HG02623 (cell line): ENCODE measurements around the gene GBP4.

Experiments
- ATAC-seq: cut with Tn5 transposase; IDR thresholded peaks from one replicate; pipeline ENCODE4 v1.9.1; 2021; ENCODE audit warnings: moderate library complexity; ENCODE audit not compliant: unreplicated experiment

The GBP4 gene

DNA sequence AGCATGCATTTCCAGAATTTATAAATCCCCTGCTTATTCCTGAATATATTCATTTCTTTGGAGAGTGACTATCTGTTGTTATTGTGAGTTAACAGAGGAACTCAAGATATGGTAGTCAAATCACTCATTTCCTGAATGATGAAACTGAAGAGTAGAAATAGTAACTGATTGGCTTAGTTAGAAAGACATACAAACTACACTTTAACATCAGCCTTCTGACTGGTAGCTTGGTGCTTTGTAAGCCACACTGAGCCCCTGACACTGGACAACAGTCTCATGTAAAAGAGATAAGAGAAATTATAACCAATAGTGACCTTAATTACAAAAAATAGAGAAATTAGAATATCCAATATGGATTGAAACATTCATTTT lies 27.7 kb downstream of the GBP4 start:
- no peak for ATAC-seq

DNA sequence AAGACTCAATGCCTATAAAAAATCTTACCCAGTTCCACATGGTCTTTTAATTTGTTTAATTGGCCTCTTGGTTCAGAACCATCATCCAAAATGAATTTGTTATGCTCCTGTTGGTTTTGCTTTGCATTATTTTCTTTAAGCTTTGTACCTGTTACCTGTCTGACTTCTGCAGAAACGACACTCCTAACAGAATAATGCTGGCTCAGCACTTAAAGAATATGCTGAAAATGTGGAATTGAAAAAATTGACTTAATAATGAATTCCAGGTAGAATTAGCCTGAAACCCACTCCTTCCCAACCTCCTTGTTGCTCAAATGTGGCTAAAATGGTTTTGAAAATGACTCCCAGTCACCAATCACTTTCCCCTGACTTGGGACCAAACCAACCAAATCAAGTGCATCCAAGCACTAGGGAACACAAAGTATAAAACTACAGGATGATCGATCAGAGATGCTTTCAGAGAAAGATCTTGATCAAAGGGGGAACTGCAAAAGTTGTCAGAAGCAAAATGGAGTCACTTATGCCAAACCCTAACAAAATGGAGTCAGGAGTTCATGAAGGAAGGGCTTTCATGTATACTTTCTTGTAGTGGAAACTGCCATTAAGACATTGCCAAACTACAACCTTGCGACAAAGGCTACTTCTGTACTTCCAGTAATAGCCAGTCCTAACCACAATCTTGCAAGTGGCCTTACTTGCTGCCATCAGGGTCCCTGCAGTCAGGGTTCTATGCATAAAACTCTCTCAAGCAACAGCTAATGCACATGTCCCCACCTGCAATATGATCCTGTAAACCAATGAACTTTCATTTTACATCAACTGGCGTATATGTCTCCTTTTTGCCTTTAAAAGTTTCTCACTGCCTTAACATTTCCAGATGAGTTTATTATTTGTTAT lies 28.3 kb downstream of the GBP4 start:
- no peak for ATAC-seq

DNA sequence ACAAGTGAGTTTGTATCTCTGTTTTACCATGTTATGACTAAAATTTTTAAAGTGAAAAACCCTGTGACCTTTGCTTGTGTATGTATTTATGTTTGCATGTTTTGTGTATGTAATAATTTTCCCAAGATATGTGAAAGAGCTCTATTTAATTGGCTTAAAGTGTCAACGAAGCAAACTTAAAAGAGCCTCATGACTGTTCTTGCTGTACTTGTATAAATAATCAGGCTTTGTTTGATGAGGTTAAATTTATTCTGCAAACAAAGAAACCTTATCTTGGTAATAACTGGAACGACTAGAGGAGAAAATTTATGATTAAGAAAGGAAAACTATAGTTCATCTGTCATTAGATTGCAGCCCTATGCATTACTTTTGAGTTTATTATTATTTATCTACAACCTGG lies 29.6 kb downstream of the GBP4 start:
- no peak for ATAC-seq

DNA sequence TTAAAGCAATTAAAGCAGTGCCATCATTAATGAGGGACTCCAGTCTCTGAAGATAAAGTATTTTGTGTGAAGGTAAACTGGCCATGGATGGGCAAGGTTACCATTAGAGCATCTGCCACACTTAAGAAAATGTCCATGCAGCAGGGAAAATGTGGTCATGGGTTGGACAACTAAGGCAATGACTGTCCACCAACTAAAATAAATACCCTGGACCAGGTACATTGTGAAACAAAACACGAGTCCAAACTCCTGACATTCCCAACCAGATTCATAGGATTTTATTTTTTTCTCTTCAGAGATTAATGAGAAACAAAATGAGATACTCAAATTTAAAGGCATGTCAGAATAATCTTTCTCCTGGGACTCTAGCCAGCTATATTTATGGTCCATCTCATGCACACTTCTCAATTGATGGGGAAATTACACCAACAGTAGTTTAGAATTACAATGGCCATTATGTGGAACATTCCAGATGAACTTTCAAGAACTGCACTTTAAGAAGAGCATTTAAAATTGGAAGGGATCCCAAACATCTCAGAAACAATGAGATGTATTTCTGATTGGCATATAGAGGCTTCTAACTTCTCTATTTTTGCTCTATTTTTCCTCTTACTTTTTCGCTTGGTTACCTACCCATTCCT lies 31.0 kb downstream of the GBP4 start:
- ATAC-seq = no peak

DNA sequence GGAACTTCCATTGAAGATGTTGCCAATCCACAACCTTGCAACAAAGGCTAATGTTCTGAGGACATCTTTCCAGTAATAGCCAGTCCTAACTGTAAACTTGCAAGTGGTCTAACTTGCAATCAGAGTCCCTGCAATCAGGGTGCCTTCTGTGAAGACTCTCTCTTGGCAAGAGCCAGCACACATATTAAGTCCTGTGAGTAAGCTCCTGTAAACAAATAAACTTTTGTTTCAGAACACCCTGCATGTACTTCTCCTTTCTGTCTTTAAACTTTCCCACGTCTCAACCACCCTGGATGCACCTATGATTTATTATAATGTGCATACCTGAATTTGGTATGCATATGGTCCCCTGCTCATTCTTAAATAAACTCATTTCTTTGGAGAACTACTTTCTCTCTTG lies 32.0 kb downstream of the GBP4 start:
- ATAC-seq = no peak

DNA sequence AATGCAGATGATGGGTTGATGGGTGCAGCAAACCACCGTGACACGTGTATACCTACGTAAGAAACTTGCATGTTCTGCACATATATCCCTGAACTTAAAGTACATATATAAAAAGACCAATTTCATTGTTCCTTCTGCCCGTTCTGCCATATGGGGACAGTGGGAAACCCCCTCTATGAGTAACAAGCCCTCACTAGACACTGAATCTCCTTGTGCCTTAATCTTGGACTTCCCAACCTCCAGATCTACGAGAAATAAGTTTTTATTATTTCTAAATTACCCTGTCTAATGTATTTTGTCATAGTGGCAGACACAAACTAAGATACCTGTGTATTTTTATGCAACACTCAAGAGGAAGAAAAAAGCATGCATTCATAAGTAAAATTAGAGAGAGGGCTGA lies 32.9 kb downstream of the GBP4 start:
- ATAC-seq = no peak

DNA sequence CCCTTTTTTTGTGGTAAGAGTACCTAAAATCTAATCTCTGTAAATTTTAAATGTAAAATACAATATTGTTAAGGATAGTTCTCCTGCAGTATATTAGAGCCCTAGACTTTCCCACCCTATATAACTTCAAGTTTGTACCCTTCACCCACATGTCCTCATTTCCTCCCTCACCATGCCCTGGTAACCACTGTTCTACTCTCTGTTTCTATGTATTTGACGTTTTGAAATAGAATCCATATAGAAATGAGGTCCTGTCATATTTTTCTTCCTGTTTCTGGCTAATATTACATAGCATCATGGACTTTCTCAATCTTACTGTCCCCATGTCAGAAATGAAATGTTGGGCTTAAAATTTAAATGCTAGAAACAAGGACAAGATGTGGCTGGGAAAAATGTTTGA lies 47.7 kb downstream of the GBP4 start:
- ATAC-seq = no peak

DNA sequence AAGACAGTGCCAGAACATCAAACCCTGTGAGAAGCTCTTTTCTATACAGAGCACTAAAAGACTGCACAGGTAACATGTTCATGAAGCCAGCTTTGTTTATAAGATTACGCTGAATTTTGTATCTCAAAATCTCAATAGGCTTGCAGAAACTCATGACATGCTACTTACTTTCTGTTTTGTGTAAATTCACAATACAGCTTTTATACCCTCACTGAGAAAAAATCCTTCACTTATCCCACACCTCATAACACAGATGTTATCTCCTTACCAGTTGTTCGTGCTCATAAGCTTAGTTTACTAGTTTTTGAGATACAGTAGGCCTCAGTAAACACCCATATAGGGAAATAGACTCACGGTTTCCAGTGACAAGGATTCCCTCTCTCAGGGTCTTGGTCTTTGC lies 48.8 kb downstream of the GBP4 start:
- ATAC-seq = no peak

DNA sequence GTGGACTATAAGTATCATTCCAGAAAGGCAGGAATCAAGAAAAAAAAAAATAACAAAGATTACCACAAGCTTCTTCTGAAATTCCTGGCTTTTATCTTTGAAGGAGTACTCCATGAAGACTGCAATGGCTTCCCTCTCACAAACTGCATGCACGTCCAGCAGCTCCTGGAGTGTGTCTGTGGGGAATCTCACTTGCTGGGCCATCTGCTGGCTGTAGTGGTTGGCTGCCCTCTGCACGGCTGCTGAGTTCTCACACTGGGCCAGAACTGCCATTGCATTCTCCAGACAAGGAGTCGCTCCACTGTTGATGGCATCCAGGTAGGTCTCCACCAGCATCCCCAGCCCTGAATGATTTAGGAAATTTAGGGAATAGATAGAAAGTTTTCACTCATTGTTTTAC lies 49.5 kb downstream of the GBP4 start:
- ATAC-seq = no peak

DNA sequence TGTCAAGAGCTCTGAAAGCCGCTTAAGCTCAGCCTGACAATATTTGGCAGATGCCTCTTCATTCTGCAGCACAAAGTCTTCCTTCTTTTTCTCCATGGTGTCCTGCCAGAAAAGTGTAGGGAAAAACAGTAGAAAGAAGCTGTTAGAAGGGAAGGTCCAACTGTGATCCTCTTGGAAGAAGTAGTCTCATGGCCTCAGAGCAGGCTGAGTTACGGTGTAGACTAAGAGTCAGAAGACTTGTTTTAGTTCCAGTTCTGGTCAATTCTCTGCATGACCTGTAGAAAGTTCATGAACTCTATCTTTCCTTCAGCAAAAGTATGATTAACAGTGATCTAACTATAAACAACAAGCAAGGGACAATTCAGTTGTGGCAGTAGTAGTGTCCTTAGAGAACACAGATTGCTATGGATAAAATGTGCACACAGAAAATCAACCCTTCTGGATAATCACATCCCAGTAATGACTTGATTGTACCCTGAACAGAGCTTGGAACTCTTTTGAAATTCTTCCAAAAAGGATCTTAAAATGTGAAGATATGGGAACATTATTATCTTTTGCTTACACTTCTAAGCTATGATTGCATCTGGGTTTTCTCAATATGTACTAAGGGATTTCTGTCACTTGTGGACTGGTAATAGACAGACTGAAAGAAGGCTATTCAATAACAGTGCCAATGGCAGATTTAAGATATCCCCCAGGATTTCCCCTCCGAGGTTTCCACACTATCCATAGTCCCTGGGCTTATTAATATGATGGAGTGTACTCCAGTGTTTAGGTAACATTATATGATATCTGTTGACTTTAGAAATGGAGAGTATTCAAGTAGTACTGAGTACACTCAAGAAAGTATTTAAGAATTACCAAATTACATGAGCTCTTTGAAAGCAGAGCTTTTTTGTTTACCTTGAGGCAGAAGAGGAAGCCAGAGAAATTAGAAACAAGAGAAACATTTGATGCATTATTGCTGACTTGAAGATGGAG lies 50.8 kb downstream of the GBP4 start:
- no peak for ATAC-seq

DNA sequence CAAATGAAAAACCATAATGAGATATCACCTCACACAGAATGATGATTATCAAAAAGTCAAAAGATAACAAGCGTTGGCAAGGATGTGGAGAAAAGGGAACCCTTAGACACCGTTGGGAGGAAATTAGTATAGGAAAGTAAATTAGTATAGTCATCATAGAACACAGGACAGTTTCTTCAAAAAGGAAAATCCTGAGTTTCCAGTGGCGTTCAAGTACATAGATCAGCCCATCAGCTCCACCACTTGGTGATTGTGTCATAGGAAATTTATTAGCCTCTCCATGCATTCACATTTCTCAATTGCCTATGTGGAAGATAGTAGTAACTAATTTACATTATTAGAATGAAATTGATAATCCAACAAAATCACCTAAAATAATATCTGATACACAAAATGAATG lies 52.0 kb downstream of the GBP4 start:
- ATAC-seq = no peak

DNA sequence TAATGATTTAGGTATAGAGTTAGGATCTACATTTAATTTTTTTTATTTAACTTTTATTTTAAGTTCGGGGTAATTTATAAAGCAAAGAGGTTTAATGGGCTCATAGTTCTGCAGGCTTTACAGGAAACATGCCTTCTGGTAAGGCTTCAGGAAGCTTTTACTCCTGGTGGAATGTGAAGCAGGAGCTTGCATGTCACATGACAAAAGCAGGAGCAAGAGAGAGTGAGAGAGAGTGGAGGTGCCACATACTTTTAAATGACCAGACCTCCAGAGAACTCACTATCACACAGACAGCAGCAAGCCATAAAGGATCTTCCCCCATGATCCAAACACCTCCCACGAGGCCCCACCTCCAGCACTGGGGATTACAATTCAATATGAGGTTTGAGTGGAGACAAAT lies 55.3 kb downstream of the GBP4 start:
- ATAC-seq = no peak

DNA sequence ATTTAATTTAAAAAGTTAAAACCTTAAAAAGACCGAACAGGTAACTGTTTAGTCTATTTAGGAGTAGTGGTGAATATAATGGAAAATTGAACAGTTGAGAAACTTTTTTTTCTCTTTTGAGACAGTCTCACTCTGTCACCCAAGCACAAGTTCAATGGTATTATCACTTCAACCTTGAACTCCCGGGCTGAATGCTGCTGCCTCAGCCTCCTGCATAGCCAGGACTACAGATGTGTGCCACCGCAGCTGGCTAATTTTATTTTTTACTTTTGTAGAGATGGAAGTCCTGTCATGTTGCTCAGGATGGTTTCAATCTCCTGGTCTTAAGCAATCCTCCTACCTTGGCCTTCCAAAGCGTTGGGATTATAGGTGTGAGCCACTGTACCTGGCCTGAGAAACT lies 56.6 kb downstream of the GBP4 start:
- no peak for ATAC-seq

DNA sequence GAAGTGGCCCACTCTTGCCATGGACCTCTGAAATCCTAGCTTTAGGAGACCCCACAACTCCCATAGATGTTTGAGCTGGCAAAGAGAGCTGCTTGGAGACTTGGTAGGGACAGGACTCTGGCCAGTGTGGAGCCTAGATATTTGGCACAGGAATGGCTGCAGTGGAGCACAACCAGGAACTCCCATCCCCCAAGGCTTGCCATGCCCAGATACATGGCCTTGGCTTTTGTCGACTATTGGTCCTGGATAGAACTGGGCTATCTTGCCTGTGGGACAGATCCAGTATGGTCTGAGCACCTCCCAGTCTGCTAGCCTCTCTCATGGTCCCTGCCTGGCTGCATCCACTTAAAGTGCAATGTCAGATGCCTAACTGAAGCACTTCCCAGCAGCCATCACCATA lies 65.0 kb downstream of the GBP4 start:
- no peak for ATAC-seq
